Activated B cell treated with CpG ODN at 0.5 μM for 24 hours (primary cell): Measurements from ENCODE around the gene RFPL3. TPM values are rescaled to one million over a fixed set of nuclear protein-coding genes. Genes with fewer than 3 reads are reported as not detected.

Source experiments
- ATAC-seq: fragments of 200-7000 bp; cut with Tn5 transposase; one replicate; pipeline ENCODE4 v1.10.0; 2021; ENCODE audit warnings: low read depth, mild to moderate bottlenecking, moderate library complexity
- CTCF ChIA-PET: fragments of 350-600 bp; sonication (Branson Sonifier 250); formaldehyde crosslinking; loops from one replicate; lab custom pipeline; 2021; ENCODE audit warnings: antibody characterized with exemption; lab: Charles Lee
- POLR2A ChIA-PET: fragments of 350-600 bp; sonication (Branson Sonifier 250); formaldehyde crosslinking; loops from one replicate; lab custom pipeline; 2021; ENCODE audit warnings: antibody characterized with exemption; lab: Charles Lee
- DNase-seq: peaks from one replicate; pipeline ENCODE4 v3.0.0; 2022
- H3K27ac Mint-ChIP-seq: one replicate; pipeline ENCODE4 v1.8.0; 2020; ENCODE audit warnings: mixed read lengths
- H3K27me3 Mint-ChIP-seq: one replicate; pipeline ENCODE4 v1.8.0; 2021; ENCODE audit warnings: mixed read lengths
- H3K36me3 Mint-ChIP-seq: one replicate; pipeline ENCODE4 v1.8.0; 2021; ENCODE audit warnings: low read depth, mixed read lengths
- H3K4me1 Mint-ChIP-seq: one replicate; pipeline ENCODE4 v1.8.0; 2021; ENCODE audit warnings: mixed read lengths
- H3K4me3 Mint-ChIP-seq: one replicate; pipeline ENCODE4 v1.8.0; 2020; ENCODE audit warnings: mild to moderate bottlenecking, mixed read lengths
- H3K9me3 Mint-ChIP-seq: one replicate; pipeline ENCODE4 v1.8.0; 2020; ENCODE audit warnings: mixed read lengths
- intact Hi-C: fragments of 100-400 bp; cut with micrococcal nuclease; formaldehyde crosslinking; loops from one replicate; pipeline ENCODE4 v1.15.1; 2024
- total RNA-seq: library from RNA; stranded (reverse); gene quantifications from 2 replicates; pipeline ENCODE4 v1.2.3, GENCODE V29; 2022
- TF ChIP-seq, protein P1 (sequence below): fragments of 200-600 bp; IDR thresholded peaks from one replicate; pipeline ENCODE4 v1.8.0; 2022; ENCODE audit warnings: antibody characterized with exemption, mild to moderate bottlenecking

Gene RFPL3
- total RNA-seq, 1 donor from 2014 or later, result not detected

- POLR2A ChIA-PET, result no interaction called here
- Mint-ChIP-seq H3K4me1 (no peaks in the 10 kb centered on the region), H3K36me3 (no peaks in the 10 kb centered on the region), H3K4me3 (no peak overlapping the region), H3K9me3 (no peaks in the 10 kb centered on the region), H3K27me3 (peaks cover 27% of the 10 kb centered on the region), H3K27ac (no peak overlapping the region)
- intact Hi-C loops, result no loop called here
- CTCF ChIA-PET, result no interaction called here
- DNase-seq, result no peak
- TF ChIP-seq, protein P1, sequence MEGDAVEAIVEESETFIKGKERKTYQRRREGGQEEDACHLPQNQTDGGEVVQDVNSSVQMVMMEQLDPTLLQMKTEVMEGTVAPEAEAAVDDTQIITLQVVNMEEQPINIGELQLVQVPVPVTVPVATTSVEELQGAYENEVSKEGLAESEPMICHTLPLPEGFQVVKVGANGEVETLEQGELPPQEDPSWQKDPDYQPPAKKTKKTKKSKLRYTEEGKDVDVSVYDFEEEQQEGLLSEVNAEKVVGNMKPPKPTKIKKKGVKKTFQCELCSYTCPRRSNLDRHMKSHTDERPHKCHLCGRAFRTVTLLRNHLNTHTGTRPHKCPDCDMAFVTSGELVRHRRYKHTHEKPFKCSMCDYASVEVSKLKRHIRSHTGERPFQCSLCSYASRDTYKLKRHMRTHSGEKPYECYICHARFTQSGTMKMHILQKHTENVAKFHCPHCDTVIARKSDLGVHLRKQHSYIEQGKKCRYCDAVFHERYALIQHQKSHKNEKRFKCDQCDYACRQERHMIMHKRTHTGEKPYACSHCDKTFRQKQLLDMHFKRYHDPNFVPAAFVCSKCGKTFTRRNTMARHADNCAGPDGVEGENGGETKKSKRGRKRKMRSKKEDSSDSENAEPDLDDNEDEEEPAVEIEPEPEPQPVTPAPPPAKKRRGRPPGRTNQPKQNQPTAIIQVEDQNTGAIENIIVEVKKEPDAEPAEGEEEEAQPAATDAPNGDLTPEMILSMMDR, result no peak
- ATAC-seq, result no peak
Measured at GRCh38 chr22:32311551-32312071, 46.1 kb upstream of the RFPL3 start.

GRCh38 chr22:32312748-32313147 lies 44.9 kb upstream of the RFPL3 start:
- intact Hi-C loops, result no loop called here
- H3K9me3 Mint-ChIP-seq, result no peaks in the 10 kb centered on the region
- H3K27ac Mint-ChIP-seq, result no peak overlapping the region
- ChIA-PET POLR2A (no interaction called here), CTCF (no interaction called here)
- ATAC-seq (no peak), DNase-seq (no peak)
- H3K36me3 Mint-ChIP-seq, result no peaks in the 10 kb centered on the region
- H3K4me3 Mint-ChIP-seq, result no peak overlapping the region
- H3K4me1 Mint-ChIP-seq, result no peaks in the 10 kb centered on the region
- H3K27me3 Mint-ChIP-seq, result peaks cover 18% of the 10 kb centered on the region
- TF ChIP-seq, protein P1, result no peak

- POLR2A ChIA-PET, result no interaction called here
Measured at GRCh38 chr22:32313532-32313931, 44.1 kb upstream of the RFPL3 start.

DNA sequence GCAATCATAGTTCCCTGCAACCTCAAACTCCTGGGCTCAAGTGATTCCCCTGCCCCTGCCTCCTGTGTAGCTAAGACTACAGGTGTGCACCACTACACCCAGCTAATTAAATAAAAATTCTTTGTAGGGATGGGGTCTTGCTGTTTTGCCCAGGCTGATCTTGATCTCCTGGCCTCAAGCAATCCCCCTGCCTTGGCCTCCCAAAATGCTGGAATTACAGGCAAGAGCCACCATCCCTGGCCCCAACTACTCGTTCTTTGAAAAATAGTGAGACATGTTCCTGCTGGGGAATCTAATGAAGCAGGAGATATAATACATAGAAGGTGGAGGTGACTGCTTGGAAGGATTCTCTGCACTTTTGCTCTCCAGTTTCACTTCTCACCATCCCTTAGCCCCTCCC lies 40.1 kb upstream of the RFPL3 start:
- TF ChIP-seq, protein P1, result no peak
- POLR2A ChIA-PET, result no interaction called here
- H3K4me3 Mint-ChIP-seq, result no peak overlapping the region
- intact Hi-C loops, result no loop called here
- H3K27me3 Mint-ChIP-seq, result peaks cover 18% of the 10 kb centered on the region
- H3K9me3 Mint-ChIP-seq, result peaks cover 7% of the 10 kb centered on the region
- DNase-seq, result no peak
- no peaks in the 10 kb centered on the region for H3K4me1 Mint-ChIP-seq
- no peak for ATAC-seq
- no peaks in the 10 kb centered on the region for H3K36me3 Mint-ChIP-seq
- no peak overlapping the region for H3K27ac Mint-ChIP-seq
- CTCF ChIA-PET, result no interaction called here

More at GRCh38 chr22:32313532-32313931, 44.1 kb upstream of the RFPL3 start:
- TF ChIP-seq, protein P1, result no peak
- ATAC-seq (no peak), DNase-seq (no peak)
- Mint-ChIP-seq H3K27me3 (peaks cover 22% of the 10 kb centered on the region), H3K36me3 (no peaks in the 10 kb centered on the region), H3K4me3 (no peak overlapping the region), H3K9me3 (no peaks in the 10 kb centered on the region), H3K4me1 (no peaks in the 10 kb centered on the region), H3K27ac (no peak overlapping the region)
- CTCF ChIA-PET, result no interaction called here
- intact Hi-C loops, result no loop called here

DNA sequence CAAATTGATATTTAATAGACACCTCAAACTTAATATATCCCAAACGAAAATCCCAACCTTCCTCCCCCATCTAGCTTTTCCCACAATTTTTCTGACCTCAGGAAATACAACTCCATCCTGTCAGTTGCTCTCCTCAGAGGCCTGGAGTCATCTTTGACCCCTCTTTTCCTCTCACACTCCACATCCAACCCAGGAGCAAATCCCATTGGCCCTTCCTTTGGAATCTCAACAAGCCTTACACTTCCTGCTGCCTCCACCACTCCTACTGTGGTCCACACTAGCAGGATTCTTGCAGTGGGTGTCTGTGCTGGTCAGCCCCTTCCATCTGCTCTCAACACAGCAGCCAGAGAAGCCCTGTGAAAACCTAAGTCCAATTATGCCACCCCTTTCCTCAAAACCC lies 39.3 kb upstream of the RFPL3 start:
- ChIA-PET POLR2A (no interaction called here), CTCF (no interaction called here)
- no peak for ATAC-seq
- H3K4me1 Mint-ChIP-seq, result no peaks in the 10 kb centered on the region
- no peaks in the 10 kb centered on the region for H3K36me3 Mint-ChIP-seq
- H3K9me3 Mint-ChIP-seq, result peaks cover 7% of the 10 kb centered on the region
- intact Hi-C loops, result no loop called here
- no peak overlapping the region for H3K4me3 Mint-ChIP-seq
- DNase-seq, result no peak
- H3K27me3 Mint-ChIP-seq, result peaks cover 18% of the 10 kb centered on the region
- no peak overlapping the region for H3K27ac Mint-ChIP-seq
- TF ChIP-seq, protein P1, result no peak
